Liver (tissue), 9 donors: ENCODE measurements around the gene IGFALS. TPM values are rescaled to one million over a fixed set of nuclear protein-coding genes. Genes with fewer than 3 reads are reported as not detected.

Experiments used
- DNase-seq: peaks from one replicate; pipeline ENCODE4 v3.0.0-alpha.2; 2017; ENCODE audit warnings: low spot score
- H3K27ac ChIP-seq, 2 donors: one replicate each; pipeline ENCODE4 v1.7.0; 2013; ENCODE audit warnings: inconsistent platforms in 2 of 2, low read length in 2 of 2, control low read depth in 1 of 2, low read depth in 1 of 2, mild to moderate bottlenecking in 1 of 2
- H3K27me3 ChIP-seq, 4 donors: one replicate each; pipeline versions ENCODE4 v1.6.1 to v1.7.0; 2013; ENCODE audit warnings: low read length in 3 of 4, inconsistent platforms in 1 of 4, mild to moderate bottlenecking in 1 of 4, moderate library complexity in 1 of 4; ENCODE audit not compliant: control insufficient read depth in 4 of 4, insufficient read depth in 4 of 4
- H3K36me3 ChIP-seq, 4 donors: one replicate each; pipeline versions ENCODE4 v1.6.1 to v1.7.0; 2013; ENCODE audit warnings: low read length in 3 of 4, mild to moderate bottlenecking in 3 of 4, low read depth in 1 of 4, moderate library complexity in 1 of 4; ENCODE audit not compliant: control insufficient read depth in 4 of 4, insufficient read depth in 3 of 4
- H3K4me1 ChIP-seq, 4 donors: one replicate each; pipeline versions ENCODE4 v1.6.1 to v1.7.0; 2013; ENCODE audit warnings: low read length in 3 of 4, mild to moderate bottlenecking in 3 of 4, moderate library complexity in 1 of 4; ENCODE audit not compliant: control insufficient read depth in 4 of 4, insufficient read depth in 4 of 4
- H3K4me3 ChIP-seq, 3 donors: one replicate each; pipeline versions ENCODE4 v1.6.1 to v1.7.0; 2013; ENCODE audit warnings: low read length in 3 of 3, control low read depth in 1 of 3, low read depth in 1 of 3, mild to moderate bottlenecking in 1 of 3
- H3K9ac ChIP-seq, 2 donors: one replicate each; pipeline ENCODE4 v1.7.0; 2013; ENCODE audit warnings: low read length in 2 of 2, mild to moderate bottlenecking in 2 of 2, moderate library complexity in 2 of 2, control low read depth in 1 of 2, low read depth in 1 of 2
- H3K9me3 ChIP-seq, 4 donors: one replicate each; pipeline versions ENCODE4 v1.6.1 to v1.7.0; 2013; ENCODE audit warnings: low read length in 3 of 4; ENCODE audit not compliant: control insufficient read depth in 4 of 4
- CTCF ChIP-seq: fragments of 150-350 bp; IDR thresholded peaks from 2 replicates; pipeline ENCODE4 v1.5.1; 2017; ENCODE audit warnings: improper control_type of control experiment, low read depth, low read length; ENCODE audit not compliant: missing input control
- EGR1 ChIP-seq, 2 donors: IDR thresholded peaks; 2 replicates each; pipeline ENCODE4 v1.6.1; 2016 to 2018; ENCODE audit warnings: antibody characterized with exemption in 2 of 2, low read depth in 2 of 2
- FOXA1 ChIP-seq: IDR thresholded peaks from 2 replicates; pipeline ENCODE4 v1.6.1; 2016; ENCODE audit warnings: antibody characterized with exemption
- FOXA2 ChIP-seq: IDR thresholded peaks from 2 replicates; pipeline ENCODE4 v1.6.1; 2016; ENCODE audit warnings: antibody characterized with exemption
- GABPA ChIP-seq, 2 donors: IDR thresholded peaks in 1 of 2; conservative IDR thresholded peaks in 1 of 2; 2 replicates each; pipeline ENCODE4 v1.6.1; 2016; ENCODE audit warnings: antibody characterized with exemption in 2 of 2, mild to moderate bottlenecking in 1 of 2, moderate library complexity in 1 of 2
- HNF4A ChIP-seq, 2 donors: conservative IDR thresholded peaks; 2 replicates each; pipeline ENCODE4 v1.6.1; 2016; ENCODE audit warnings: antibody characterized with exemption in 2 of 2, mild to moderate bottlenecking in 2 of 2
- JUND ChIP-seq, 2 donors: IDR thresholded peaks; 2 replicates each; pipeline ENCODE4 v1.6.1; 2016; ENCODE audit warnings: antibody characterized with exemption in 2 of 2
- NR2F2 ChIP-seq: IDR thresholded peaks from 2 replicates; pipeline ENCODE4 v1.6.1; 2016; ENCODE audit warnings: antibody characterized with exemption
- RAD21 ChIP-seq, 2 donors: IDR thresholded peaks; 2 replicates each; pipeline ENCODE4 v1.6.1; 2016; ENCODE audit warnings: antibody characterized with exemption in 2 of 2, mild to moderate bottlenecking in 2 of 2
- RXRA ChIP-seq, 2 donors: IDR thresholded peaks; 2 replicates each; pipeline ENCODE4 v1.6.1; 2017 to 2018; ENCODE audit warnings: antibody characterized with exemption in 2 of 2, mild to moderate bottlenecking in 1 of 2
- SP1 ChIP-seq: IDR thresholded peaks from 2 replicates; pipeline ENCODE4 v1.6.1; 2018; ENCODE audit warnings: antibody characterized with exemption, mild to moderate bottlenecking
- YY1 ChIP-seq: IDR thresholded peaks from 2 replicates; pipeline ENCODE4 v1.6.1; 2016; ENCODE audit warnings: antibody characterized with exemption, mild to moderate bottlenecking
- WGBS: extraction: QIAGEN DNeasy Blood & Tissue Kit; methylation state at CpG from one replicate; pipeline ENCODE4 v1.1.7; 2013; 5-methylcytosine and 5-hydroxymethylcytosine counted together
- polyA plus RNA-seq, 2 donors: library from polyadenylated mRNA; stranded (reverse) in 1 of 2; unstranded in 1 of 2; fragments of 200-250 nt in 1 of 2; fragments of >200 nt in 1 of 2; fragmentation: Nextera tagmentation in 1 of 2; extraction: Ambion mirVana in 1 of 2; gene quantifications; one replicate each; pipeline versions ENCODE4 v1.2.1 to v1.2.3, GENCODE V29; 2013 to 2015
- total RNA-seq, 2 donors: library from RNA; depleted of rRNA; stranded (reverse); fragments of >200 nt; gene quantifications; one replicate each; pipeline ENCODE4 v1.2.3, GENCODE V29; 2014
- TF ChIP-seq, protein P1 (sequence below): IDR thresholded peaks from 2 replicates; pipeline ENCODE4 v1.6.1; 2016; ENCODE audit warnings: antibody characterized with exemption
- TF ChIP-seq, protein P2 (sequence below): IDR thresholded peaks from 2 replicates; pipeline ENCODE4 v1.6.1; 2016; ENCODE audit warnings: antibody characterized with exemption
- TF ChIP-seq, protein P3 (sequence below): IDR thresholded peaks from 2 replicates; pipeline ENCODE4 v1.6.1; 2016; ENCODE audit warnings: antibody characterized with exemption, mild to moderate bottlenecking
- donor health status: healthy.
- donor health status: healthy.
- donor health status: healthy.
- donor health status: healthy.
- donor health status: healthy.

The IGFALS gene
- total and polyA plus RNA-seq, 4 donors, result 19.8 to 161 (median 68.4) TPM

DNA sequence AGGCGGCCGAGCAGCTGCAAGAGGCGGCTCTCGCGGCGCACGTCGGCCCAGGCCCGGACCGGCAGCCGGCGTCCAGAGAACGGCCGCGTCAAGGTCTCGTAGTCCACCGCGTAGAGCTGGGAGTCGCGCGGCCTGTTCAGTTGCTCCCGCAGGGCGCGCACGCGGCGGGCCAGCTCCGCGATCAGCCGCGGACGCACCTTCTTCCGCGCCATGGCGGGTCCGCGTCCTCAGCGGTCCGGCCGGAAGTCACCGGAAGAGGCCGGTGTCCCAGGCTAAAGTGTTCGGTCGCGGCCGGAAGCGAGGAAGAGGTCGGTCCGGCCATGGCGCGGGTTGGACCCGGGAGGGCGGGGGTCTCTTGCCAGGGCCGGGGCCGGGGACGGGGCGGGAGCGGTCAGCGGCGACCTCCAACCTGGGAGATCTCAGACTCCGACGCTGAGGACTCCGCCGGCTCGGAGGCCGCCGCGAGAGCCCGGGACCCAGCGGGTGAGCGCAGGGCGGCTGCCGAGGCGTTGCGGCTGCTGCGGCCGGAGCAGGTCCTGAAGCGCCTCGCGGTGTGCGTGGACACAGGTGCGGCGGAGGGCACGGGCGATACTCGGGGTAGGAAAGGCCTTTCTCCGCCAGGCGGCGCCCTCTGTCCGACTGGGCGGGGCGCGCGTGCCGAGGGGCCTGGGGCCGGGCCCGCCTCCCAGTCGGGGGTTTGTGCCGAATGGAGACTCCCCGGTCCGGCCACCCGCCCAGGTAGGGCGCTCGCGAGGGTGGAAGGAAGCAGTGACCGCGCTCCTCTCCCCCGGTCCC is 20.4 kb downstream of the IGFALS start, which contains the start of gene MRPS34:
Gene MRPS34, minus strand, starts transcription at position 227 of the 795 bp plus-strand sequence. Its CDS starts 15 bp downstream, at position 212.
- Histone ChIP-seq H3K4me1 (peaks cover 10 to 50% (median 29%) of the 10 kb centered on the region in 4 donors), H3K9me3 (no peaks in the 10 kb centered on the region), H3K27me3 (no peaks in the 10 kb centered on the region), H3K36me3 (peaks cover 0 to 20% (median 9%) of the 10 kb centered on the region in 4 donors), H3K27ac (peak within 1 kb of the TSS; percentile 83 to 94), H3K4me3 (peak within 1 kb of the TSS; percentile 73 to 93 (median 78)), H3K9ac (peak within 1 kb of the TSS; percentile 21 to 89)
- TF ChIP-seq CTCF, result peak; percentile 65
- no peak for TF ChIP-seq FOXA1
- TF ChIP-seq, protein P1, sequence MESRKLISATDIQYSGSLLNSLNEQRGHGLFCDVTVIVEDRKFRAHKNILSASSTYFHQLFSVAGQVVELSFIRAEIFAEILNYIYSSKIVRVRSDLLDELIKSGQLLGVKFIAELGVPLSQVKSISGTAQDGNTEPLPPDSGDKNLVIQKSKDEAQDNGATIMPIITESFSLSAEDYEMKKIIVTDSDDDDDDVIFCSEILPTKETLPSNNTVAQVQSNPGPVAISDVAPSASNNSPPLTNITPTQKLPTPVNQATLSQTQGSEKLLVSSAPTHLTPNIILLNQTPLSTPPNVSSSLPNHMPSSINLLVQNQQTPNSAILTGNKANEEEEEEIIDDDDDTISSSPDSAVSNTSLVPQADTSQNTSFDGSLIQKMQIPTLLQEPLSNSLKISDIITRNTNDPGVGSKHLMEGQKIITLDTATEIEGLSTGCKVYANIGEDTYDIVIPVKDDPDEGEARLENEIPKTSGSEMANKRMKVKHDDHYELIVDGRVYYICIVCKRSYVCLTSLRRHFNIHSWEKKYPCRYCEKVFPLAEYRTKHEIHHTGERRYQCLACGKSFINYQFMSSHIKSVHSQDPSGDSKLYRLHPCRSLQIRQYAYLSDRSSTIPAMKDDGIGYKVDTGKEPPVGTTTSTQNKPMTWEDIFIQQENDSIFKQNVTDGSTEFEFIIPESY, result no peak
- no peak for TF ChIP-seq NR2F2
- no peak for TF ChIP-seq RXRA (IDR thresholded peaks at IDR 0.05)
- TF ChIP-seq, protein P2, sequence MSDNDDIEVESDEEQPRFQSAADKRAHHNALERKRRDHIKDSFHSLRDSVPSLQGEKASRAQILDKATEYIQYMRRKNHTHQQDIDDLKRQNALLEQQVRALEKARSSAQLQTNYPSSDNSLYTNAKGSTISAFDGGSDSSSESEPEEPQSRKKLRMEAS, result no peak
- TF ChIP-seq FOXA2, result no peak
- peak; percentile 29 to 64 for TF ChIP-seq RAD21 (IDR thresholded peaks at IDR 0.05)
- TF ChIP-seq SP1, result peak; percentile 11
- no peak for TF ChIP-seq JUND (IDR thresholded peaks at IDR 0.05)
- peak; percentile 84 for TF ChIP-seq YY1
- TF ChIP-seq HNF4A (conservative IDR thresholded peaks at IDR 0.05), result no peak
- peak; percentile 89 to 95 for TF ChIP-seq GABPA (IDR thresholded peaks at IDR 0.05 in 1 of 2, conservative IDR thresholded peaks at IDR 0.05 in 1 of 2)
- peak; percentile 86 for DNase-seq
- WGBS, result under 1% methylated on average over 108 of the region's 108 CpGs

DNA sequence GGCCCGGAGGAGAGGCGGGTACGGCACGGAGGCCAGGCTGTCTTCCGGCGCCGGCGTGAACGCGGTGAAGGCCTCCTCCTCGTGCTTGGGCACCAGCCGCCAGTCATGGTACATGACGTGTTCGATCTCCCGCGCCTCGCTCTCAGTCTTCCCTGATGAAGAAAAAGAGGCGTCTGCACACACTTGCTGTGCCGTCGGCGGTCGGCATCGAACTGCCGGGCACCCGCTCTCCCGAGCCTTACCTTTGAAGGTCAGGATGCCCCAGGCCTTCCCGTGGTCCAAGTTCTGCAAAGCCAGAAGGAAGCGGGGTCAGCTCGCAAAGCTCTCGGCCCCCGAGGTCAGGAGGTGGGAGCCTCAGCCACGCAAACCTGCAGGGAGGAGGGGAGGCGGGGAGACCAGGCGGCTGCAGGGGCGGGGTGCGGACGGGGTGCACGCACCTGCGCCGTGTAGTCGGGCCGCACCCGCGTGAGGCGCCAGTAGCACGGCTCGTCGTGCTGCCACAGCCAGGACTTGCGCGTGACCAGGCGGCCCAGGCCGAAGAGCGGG is 21.1 kb downstream of the IGFALS start, which contains the start of gene EME2:
Gene EME2, plus strand, starts transcription at position 449 of the 546 bp plus-strand sequence. CDS start 418 bp downstream, outside the sequence.
- Histone ChIP-seq H3K4me3 (peak within 1 kb of the TSS; percentile 73 to 93 (median 78)), H3K27ac (peak within 1 kb of the TSS; percentile 83 to 94), H3K9ac (peak within 1 kb of the TSS; percentile 21 to 89), H3K9me3 (no peaks in the 10 kb centered on the region), H3K36me3 (peaks cover 0 to 20% (median 6%) of the 10 kb centered on the region in 4 donors), H3K4me1 (peaks cover 10 to 50% (median 29%) of the 10 kb centered on the region in 4 donors), H3K27me3 (no peaks in the 10 kb centered on the region)
- DNase-seq, result peak; percentile 52
- WGBS, result under 1% methylated on average over 53 of the region's 53 CpGs
- TF ChIP-seq RAD21 (IDR thresholded peaks at IDR 0.05) (no peak), HNF4A (conservative IDR thresholded peaks at IDR 0.05) (no peak), EGR1 (IDR thresholded peaks at IDR 0.05; ENCODE audit: low read depth in 2 of 2) (no peak), NR2F2 (no peak), YY1 (no peak), FOXA1 (no peak), GABPA (IDR thresholded peaks at IDR 0.05 in 1 of 2, conservative IDR thresholded peaks at IDR 0.05 in 1 of 2) (no peak), RXRA (IDR thresholded peaks at IDR 0.05) (no peak)
- TF ChIP-seq, protein P3, sequence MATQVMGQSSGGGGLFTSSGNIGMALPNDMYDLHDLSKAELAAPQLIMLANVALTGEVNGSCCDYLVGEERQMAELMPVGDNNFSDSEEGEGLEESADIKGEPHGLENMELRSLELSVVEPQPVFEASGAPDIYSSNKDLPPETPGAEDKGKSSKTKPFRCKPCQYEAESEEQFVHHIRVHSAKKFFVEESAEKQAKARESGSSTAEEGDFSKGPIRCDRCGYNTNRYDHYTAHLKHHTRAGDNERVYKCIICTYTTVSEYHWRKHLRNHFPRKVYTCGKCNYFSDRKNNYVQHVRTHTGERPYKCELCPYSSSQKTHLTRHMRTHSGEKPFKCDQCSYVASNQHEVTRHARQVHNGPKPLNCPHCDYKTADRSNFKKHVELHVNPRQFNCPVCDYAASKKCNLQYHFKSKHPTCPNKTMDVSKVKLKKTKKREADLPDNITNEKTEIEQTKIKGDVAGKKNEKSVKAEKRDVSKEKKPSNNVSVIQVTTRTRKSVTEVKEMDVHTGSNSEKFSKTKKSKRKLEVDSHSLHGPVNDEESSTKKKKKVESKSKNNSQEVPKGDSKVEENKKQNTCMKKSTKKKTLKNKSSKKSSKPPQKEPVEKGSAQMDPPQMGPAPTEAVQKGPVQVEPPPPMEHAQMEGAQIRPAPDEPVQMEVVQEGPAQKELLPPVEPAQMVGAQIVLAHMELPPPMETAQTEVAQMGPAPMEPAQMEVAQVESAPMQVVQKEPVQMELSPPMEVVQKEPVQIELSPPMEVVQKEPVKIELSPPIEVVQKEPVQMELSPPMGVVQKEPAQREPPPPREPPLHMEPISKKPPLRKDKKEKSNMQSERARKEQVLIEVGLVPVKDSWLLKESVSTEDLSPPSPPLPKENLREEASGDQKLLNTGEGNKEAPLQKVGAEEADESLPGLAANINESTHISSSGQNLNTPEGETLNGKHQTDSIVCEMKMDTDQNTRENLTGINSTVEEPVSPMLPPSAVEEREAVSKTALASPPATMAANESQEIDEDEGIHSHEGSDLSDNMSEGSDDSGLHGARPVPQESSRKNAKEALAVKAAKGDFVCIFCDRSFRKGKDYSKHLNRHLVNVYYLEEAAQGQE, result no peak
- TF ChIP-seq, protein P2, result no peak
- TF ChIP-seq, protein P1, result no peak
